Natural killer cell treated with Interleukin-12 subunit alpha and Interleukin-12 subunit beta and Interleukin-15 and Interleukin-18, amount 100 ng/mL, for 72 hours (primary cell): ENCODE data around the gene KCTD16. TPM values are rescaled to one million over a fixed set of nuclear protein-coding genes. Genes with fewer than 3 reads are reported as not detected.

Source experiments
- ATAC-seq, 2 donors: fragments of 150-1000 bp; cut with Tn5 transposase in 1 of 2; sonication (Bioruptor Pico), chemical (Tn5 transposase) in 1 of 2; 2 replicates each; pipeline ENCODE4 v1.10.0; 2021
- DNase-seq: peaks from one replicate; pipeline ENCODE4 v3.0.0; 2022; ENCODE audit warnings: low spot score
- H3K27ac Mint-ChIP-seq, 2 donors: 1 replicate in 1 of 2; 2 replicates in 1 of 2; pipeline ENCODE4 v1.8.0; 2022; ENCODE audit warnings: mixed read lengths in 2 of 2, mild to moderate bottlenecking in 1 of 2, moderate library complexity in 1 of 2
- H3K27me3 Mint-ChIP-seq, 2 donors: 1 replicate in 1 of 2; 2 replicates in 1 of 2; pipeline ENCODE4 v1.8.0; 2022; ENCODE audit warnings: mixed read lengths in 2 of 2
- H3K36me3 Mint-ChIP-seq: one replicate; pipeline ENCODE4 v1.8.0; 2022; ENCODE audit warnings: mixed read lengths
- H3K4me1 Mint-ChIP-seq, 2 donors: 1 replicate in 1 of 2; 2 replicates in 1 of 2; pipeline ENCODE4 v1.8.0; 2022; ENCODE audit warnings: low read depth in 2 of 2, mixed read lengths in 2 of 2, mild to moderate bottlenecking in 1 of 2
- H3K4me3 Mint-ChIP-seq: one replicate; pipeline ENCODE4 v1.8.0; 2022; ENCODE audit warnings: mixed read lengths
- H3K9me3 Mint-ChIP-seq: 2 replicates; pipeline ENCODE4 v1.8.0; 2022; ENCODE audit warnings: mixed read lengths
- total RNA-seq, 2 donors: library from RNA; stranded (reverse); gene quantifications; one replicate each; pipeline ENCODE4 v1.2.3, GENCODE V29; 2022

KCTD16 gene
- total RNA-seq, 2 donors from 2014 or later, result not detected

- Mint-ChIP-seq H3K4me3 (no peak overlapping the region), H3K27me3 (peaks cover 12 to 43% of the 10 kb centered on the region in 2 donors)
Measured at GRCh38 chr5:144249755-144250464, 79.2 kb downstream of the KCTD16 start.

GRCh38 chr5:144254552-144254951 lies 83.9 kb downstream of the KCTD16 start:
- H3K4me3 Mint-ChIP-seq, result no peak overlapping the region
- no peak overlapping the region for H3K27ac Mint-ChIP-seq
- ATAC-seq (no peak), DNase-seq (no peak)
- H3K4me1 Mint-ChIP-seq, result no peaks in the 10 kb centered on the region
- H3K27me3 Mint-ChIP-seq, result peaks cover 4 to 8% of the 10 kb centered on the region in 2 donors
- H3K36me3 Mint-ChIP-seq, result no peaks in the 10 kb centered on the region
- no peaks in the 10 kb centered on the region for H3K9me3 Mint-ChIP-seq

More at GRCh38 chr5:144249755-144250464, 79.2 kb downstream of the KCTD16 start:
- Mint-ChIP-seq H3K9me3 (peaks cover 2% of the 10 kb centered on the region), H3K36me3 (no peaks in the 10 kb centered on the region), H3K27ac (no peak overlapping the region), H3K4me1 (no peaks in the 10 kb centered on the region)
- DNase-seq (no peak), ATAC-seq (no peak)

- Mint-ChIP-seq H3K9me3 (no peaks in the 10 kb centered on the region), H3K4me3 (no peak overlapping the region), H3K27me3 (peaks cover 3 to 7% of the 10 kb centered on the region in 2 donors), H3K27ac (no peak overlapping the region), H3K4me1 (no peaks in the 10 kb centered on the region), H3K36me3 (no peaks in the 10 kb centered on the region)
- ATAC-seq (no peak), DNase-seq (no peak)
Measured at GRCh38 chr5:144260121-144260520, 89.4 kb downstream of the KCTD16 start.

- H3K4me3 Mint-ChIP-seq, result no peak overlapping the region
- peaks cover 10% of the 10 kb centered on the region for H3K36me3 Mint-ChIP-seq
- DNase-seq, result no peak
- H3K4me1 Mint-ChIP-seq, result no peaks in the 10 kb centered on the region
- H3K27me3 Mint-ChIP-seq, result peaks cover 6 to 32% of the 10 kb centered on the region in 2 donors
- no peak for ATAC-seq
- no peak overlapping the region for H3K27ac Mint-ChIP-seq
- peaks cover 8% of the 10 kb centered on the region for H3K9me3 Mint-ChIP-seq
Measured at GRCh38 chr5:144265643-144266247, 95.1 kb downstream of the KCTD16 start.

- H3K9me3 Mint-ChIP-seq, result peaks cover 8% of the 10 kb centered on the region
- H3K27ac Mint-ChIP-seq, result no peak overlapping the region
- no peak for ATAC-seq
- DNase-seq, result no peak
- H3K4me3 Mint-ChIP-seq, result no peak overlapping the region
- peaks cover 10% of the 10 kb centered on the region for H3K36me3 Mint-ChIP-seq
- no peaks in the 10 kb centered on the region for H3K4me1 Mint-ChIP-seq
- peaks cover 3 to 25% of the 10 kb centered on the region in 2 donors for H3K27me3 Mint-ChIP-seq
Measured at GRCh38 chr5:144267961-144268513, 97.4 kb downstream of the KCTD16 start.

GRCh38 chr5:144273232-144274027 lies 102.8 kb downstream of the KCTD16 start:
- Mint-ChIP-seq H3K36me3 (peaks cover 8% of the 10 kb centered on the region), H3K27ac (no peak overlapping the region), H3K9me3 (peaks cover 8% of the 10 kb centered on the region), H3K27me3 (peaks cover 0 to 11% of the 10 kb centered on the region in 2 donors), H3K4me1 (no peaks in the 10 kb centered on the region), H3K4me3 (no peak overlapping the region)
- ATAC-seq, result no peak
- no peak for DNase-seq

- no peak for ATAC-seq
- no peaks in the 10 kb centered on the region for H3K4me1 Mint-ChIP-seq
- no peaks in the 10 kb centered on the region for H3K9me3 Mint-ChIP-seq
- peaks cover 0 to 16% of the 10 kb centered on the region in 2 donors for H3K27me3 Mint-ChIP-seq
- no peak overlapping the region for H3K27ac Mint-ChIP-seq
- no peaks in the 10 kb centered on the region for H3K36me3 Mint-ChIP-seq
- no peak for DNase-seq
- no peak overlapping the region for H3K4me3 Mint-ChIP-seq
Measured at GRCh38 chr5:144275329-144275728, 104.7 kb downstream of the KCTD16 start.

GRCh38 chr5:144276034-144276822 lies 105.6 kb downstream of the KCTD16 start:
- DNase-seq, result no peak
- Mint-ChIP-seq H3K27me3 (peaks cover 2 to 21% of the 10 kb centered on the region in 2 donors), H3K27ac (no peak overlapping the region), H3K9me3 (no peaks in the 10 kb centered on the region), H3K36me3 (no peaks in the 10 kb centered on the region), H3K4me3 (no peak overlapping the region), H3K4me1 (no peaks in the 10 kb centered on the region)
- no peak for ATAC-seq

- Mint-ChIP-seq H3K9me3 (no peaks in the 10 kb centered on the region), H3K36me3 (no peaks in the 10 kb centered on the region), H3K4me1 (no peaks in the 10 kb centered on the region), H3K27ac (no peak overlapping the region), H3K4me3 (no peak overlapping the region), H3K27me3 (peaks cover 2 to 25% of the 10 kb centered on the region in 2 donors)
- DNase-seq, result no peak
- ATAC-seq, result no peak
Measured at GRCh38 chr5:144281784-144282183, 111.1 kb downstream of the KCTD16 start.

- no peak overlapping the region for H3K27ac Mint-ChIP-seq
- ATAC-seq, result no peak
- H3K9me3 Mint-ChIP-seq, result no peaks in the 10 kb centered on the region
- no peaks in the 10 kb centered on the region for H3K36me3 Mint-ChIP-seq
- peaks cover 2 to 22% of the 10 kb centered on the region in 2 donors for H3K27me3 Mint-ChIP-seq
- H3K4me3 Mint-ChIP-seq, result no peak overlapping the region
- DNase-seq, result no peak
- H3K4me1 Mint-ChIP-seq, result no peaks in the 10 kb centered on the region
Measured at GRCh38 chr5:144284036-144284435, 113.4 kb downstream of the KCTD16 start.

GRCh38 chr5:144284931-144285502 lies 114.3 kb downstream of the KCTD16 start:
- no peaks in the 10 kb centered on the region for H3K4me1 Mint-ChIP-seq
- H3K9me3 Mint-ChIP-seq, result no peaks in the 10 kb centered on the region
- ATAC-seq, result no peak
- DNase-seq, result no peak
- no peak overlapping the region for H3K4me3 Mint-ChIP-seq
- peaks cover 2 to 12% of the 10 kb centered on the region in 2 donors for H3K27me3 Mint-ChIP-seq
- H3K36me3 Mint-ChIP-seq, result no peaks in the 10 kb centered on the region
- H3K27ac Mint-ChIP-seq, result no peak overlapping the region

GRCh38 chr5:144289277-144289676 lies 118.6 kb downstream of the KCTD16 start:
- Mint-ChIP-seq H3K27ac (no peak overlapping the region), H3K4me1 (no peaks in the 10 kb centered on the region), H3K27me3 (no peaks in the 10 kb centered on the region), H3K9me3 (no peaks in the 10 kb centered on the region), H3K4me3 (no peak overlapping the region), H3K36me3 (no peaks in the 10 kb centered on the region)
- ATAC-seq, result no peak
- DNase-seq, result no peak

GRCh38 chr5:144292029-144292428 lies 121.4 kb downstream of the KCTD16 start:
- ATAC-seq (no peak), DNase-seq (no peak)
- Mint-ChIP-seq H3K9me3 (no peaks in the 10 kb centered on the region), H3K27me3 (peaks cover 0 to 7% of the 10 kb centered on the region in 2 donors), H3K4me1 (no peaks in the 10 kb centered on the region), H3K4me3 (no peak overlapping the region), H3K27ac (no peak overlapping the region), H3K36me3 (no peaks in the 10 kb centered on the region)
